Measurements from ENCODE around the gene ENTR1.

ENTR1 gene

DNA sequence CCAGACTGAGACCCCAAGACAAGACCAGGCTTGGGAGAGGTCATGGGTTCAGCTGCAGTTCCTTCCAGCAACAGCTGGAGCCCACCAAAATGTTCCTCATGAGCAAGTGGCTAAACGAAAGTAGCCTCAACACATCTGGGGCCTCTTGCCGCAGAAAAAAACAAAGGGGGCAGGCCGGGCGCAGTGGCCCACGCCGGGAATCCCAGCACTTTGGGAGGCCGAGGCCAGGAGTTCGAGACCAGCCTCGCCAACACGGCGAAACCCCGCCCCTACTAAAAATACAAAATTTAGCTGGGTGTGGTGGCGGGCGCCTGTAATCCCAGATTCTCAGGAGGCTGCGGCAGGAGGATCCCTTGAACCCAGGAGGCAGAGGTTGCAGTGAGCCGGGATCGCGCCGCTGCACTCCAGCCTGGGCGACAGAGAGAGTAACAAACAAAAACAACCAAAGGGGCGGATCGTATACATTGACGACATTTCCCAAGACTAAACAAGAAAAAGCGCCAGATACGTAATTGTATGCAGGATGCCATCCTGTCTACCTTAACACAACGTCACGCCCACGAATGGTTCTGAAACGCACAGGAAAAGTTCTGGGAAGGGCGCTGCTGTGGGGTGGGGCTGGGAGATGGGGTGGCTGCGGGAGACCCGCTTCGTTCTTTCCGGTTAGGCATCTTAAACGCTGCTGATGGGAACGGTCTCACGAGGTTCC, 27.6 kb upstream of the ENTR1 start:
- TF ChIP-seq, protein P1, sequence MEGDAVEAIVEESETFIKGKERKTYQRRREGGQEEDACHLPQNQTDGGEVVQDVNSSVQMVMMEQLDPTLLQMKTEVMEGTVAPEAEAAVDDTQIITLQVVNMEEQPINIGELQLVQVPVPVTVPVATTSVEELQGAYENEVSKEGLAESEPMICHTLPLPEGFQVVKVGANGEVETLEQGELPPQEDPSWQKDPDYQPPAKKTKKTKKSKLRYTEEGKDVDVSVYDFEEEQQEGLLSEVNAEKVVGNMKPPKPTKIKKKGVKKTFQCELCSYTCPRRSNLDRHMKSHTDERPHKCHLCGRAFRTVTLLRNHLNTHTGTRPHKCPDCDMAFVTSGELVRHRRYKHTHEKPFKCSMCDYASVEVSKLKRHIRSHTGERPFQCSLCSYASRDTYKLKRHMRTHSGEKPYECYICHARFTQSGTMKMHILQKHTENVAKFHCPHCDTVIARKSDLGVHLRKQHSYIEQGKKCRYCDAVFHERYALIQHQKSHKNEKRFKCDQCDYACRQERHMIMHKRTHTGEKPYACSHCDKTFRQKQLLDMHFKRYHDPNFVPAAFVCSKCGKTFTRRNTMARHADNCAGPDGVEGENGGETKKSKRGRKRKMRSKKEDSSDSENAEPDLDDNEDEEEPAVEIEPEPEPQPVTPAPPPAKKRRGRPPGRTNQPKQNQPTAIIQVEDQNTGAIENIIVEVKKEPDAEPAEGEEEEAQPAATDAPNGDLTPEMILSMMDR (conservative IDR thresholded peaks at IDR 0.05) = no peak
- TF ChIP-seq ZFX (IDR thresholded peaks at IDR 0.05) = no peak
- H3K27ac ChIP-seq = no peak overlapping the region

DNA sequence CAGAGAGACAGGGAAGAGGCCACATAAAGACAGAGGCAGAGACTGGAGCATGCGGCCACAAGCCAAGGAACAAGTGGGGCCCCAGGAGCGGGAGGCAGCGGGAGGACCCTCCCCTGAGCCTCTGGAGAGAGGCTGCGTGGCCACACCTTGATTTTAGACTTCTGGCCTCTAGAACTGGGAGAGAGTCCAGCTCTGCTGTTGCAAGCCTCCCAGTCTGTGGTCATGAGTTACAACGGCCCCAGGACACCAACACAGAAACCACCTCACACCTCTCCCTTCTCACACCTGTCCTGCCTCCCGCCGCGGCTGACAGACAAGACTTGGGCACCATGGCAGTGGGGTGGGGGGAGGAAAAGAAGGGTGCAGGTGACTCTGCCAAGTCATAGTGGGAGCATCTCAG, 27.0 kb upstream of the ENTR1 start:
- TF ChIP-seq, protein P1 (conservative IDR thresholded peaks at IDR 0.05) = no peak
- no peak for TF ChIP-seq ZFX (IDR thresholded peaks at IDR 0.05)
- no peak overlapping the region for H3K27ac ChIP-seq

DNA sequence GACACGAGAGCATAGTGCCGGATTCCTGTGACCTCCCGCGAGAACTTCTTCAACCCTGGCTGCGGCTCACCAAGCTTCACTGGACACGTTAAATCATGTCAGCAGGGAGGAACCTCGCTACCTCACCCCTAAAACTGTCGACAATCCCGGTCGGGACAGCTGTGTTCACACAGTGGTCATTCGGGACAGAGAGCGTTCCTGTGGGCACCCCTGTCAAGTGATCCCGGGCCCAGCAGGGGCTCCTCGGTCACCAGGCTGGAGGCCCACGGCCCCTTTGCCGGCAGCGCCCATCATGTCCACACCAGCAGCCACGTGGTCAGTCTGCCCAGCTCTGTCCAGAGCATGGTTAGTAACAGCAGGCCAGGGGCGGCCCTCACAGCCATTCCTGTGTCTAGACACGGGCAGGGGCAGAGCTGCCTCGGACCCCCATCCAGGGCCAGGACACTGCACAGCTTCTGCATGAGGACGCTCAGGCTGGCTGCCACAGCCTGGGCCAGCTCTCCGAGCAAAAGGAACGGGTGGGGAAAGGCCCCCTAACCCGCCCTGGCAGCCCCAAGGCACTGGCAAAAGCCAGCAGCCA, 25.7 kb upstream of the ENTR1 start:
- no peak for TF ChIP-seq ZFX (IDR thresholded peaks at IDR 0.05)
- TF ChIP-seq, protein P1 (conservative IDR thresholded peaks at IDR 0.05) = no peak
- H3K27ac ChIP-seq = no peak overlapping the region

DNA sequence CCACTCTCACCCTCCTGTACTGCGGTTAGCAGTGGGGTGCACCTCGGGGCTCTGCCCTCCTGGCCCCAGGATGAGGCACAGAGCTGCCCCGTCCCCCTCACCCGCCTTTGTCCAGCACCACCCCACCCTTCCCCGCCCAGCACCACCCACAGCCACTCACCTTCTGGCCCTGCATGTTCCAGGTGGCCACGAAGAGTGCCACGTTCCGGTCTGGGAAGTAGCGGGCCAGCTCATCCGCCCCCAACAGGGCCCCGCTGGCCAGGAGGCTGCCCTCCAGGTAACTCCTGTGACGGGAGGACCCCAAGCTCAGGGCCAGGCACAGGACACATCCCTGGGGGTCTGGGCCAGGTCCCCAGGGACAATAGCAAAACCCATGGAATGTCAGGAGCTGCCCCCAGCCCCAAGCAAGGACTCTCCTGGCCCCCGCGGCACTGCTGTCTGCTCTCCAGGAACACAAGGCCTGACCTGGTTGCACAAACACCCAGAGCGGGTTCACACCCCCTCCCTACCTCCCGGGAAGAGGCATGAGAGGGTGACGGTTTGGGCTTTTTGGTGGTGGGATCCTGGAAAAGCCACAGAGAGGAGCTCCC, 24.3 kb upstream of the ENTR1 start:
- TF ChIP-seq, protein P1 (conservative IDR thresholded peaks at IDR 0.05) = no peak
- TF ChIP-seq ZFX (IDR thresholded peaks at IDR 0.05) = no peak

DNA sequence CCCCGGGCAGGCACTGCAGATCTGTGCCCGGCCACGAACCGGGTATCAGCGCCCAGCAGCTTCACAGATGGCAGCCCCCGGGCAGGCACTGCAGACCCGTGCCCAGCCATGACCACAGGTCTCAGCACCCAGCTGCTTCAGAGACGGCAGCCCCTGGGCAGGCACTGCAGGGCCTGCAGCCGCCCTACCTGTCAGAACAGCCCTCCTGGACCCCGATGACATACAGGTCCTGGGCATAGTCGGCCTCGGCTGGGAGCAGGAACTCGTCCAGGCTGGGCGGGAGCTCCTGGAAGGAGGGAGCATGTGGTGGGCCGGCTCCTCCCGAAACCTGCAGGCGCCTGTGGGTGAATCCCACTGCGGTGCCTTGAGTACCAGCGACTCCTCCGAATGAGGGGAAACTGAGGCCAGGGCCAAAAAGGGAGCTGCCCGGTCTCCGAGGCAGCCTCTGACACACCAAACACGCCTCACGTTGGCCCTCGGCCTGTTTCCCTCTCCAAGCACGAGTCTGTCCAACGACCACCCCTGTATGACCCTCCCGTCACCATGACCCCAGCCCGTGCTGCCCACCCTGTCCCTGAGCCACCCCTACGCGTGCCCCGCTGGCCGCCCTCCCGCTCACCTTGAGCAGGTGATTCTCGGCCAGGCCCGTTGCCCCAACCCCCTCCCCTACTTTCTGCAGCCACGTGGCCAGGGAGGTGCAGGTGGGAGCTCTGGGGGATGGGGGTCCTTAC, 23.6 kb upstream of the ENTR1 start:
- TF ChIP-seq ZFX (IDR thresholded peaks at IDR 0.05) = no peak
- TF ChIP-seq, protein P1 (conservative IDR thresholded peaks at IDR 0.05) = no peak
- H3K27ac ChIP-seq = no peak overlapping the region

More for the DNA sequence above, 24.3 kb upstream of the ENTR1 start:
- no peak overlapping the region for H3K27ac ChIP-seq

DNA sequence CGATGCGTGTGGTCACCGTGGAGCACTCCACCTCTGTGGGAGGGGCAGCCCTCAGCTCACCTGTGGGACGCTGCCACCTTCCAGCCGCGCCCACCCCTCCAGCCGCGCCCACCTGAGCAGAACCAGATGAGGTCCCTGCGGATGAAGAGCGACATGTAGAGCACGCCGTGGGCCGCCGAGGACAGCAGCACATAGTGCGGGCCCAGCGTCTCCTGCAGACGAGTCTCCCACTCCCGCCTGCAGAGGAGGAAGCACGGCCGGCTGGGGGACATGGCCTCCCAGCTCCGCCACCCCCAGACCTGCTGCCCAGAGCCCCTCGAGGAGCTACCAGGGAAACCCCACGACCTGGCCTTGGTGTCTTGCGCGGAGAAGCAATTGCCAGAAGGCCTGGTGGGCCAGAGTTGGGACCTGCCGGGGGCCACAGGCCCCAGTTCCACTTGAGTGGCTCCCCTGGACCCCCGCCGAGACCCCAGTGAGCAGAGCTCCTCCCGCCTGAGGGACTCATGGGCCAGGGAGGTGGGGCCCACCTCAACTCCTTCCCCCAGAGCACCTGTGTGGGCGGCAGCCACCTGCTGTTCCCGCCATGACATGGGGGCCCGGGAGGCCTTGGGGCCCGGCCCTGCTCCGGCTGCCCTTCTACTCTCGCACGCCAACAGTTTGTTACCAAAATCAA, 22.8 kb upstream of the ENTR1 start:
- no peak for TF ChIP-seq ZFX (IDR thresholded peaks at IDR 0.05)
- TF ChIP-seq, protein P1 (conservative IDR thresholded peaks at IDR 0.05) = no peak
- H3K27ac ChIP-seq = no peak overlapping the region

Data from C4-2B (cell line).